GM18858 (cell line): ENCODE data around the gene HPCAL1.

Experiments
- ATAC-seq: cut with Tn5 transposase; IDR thresholded peaks from one replicate; pipeline ENCODE4 v1.9.1; 2021; ENCODE audit not compliant: unreplicated experiment

The HPCAL1 gene

DNA sequence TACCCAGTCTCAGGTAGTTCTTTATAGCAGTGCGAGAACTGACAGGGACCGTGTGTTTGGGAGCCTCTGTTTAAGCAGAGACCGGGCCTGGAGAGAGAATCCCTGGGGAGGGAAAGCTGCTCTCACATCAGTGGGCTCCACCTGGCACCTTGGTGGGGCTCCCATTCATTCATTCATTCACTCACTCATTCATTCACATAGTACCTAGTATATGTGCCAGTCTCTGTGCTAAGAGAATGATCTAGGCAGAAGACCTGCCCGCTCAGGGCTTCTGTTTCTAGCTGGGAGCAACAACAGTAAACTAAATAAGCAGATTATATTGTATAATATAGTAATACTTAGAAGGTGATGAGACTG is 17.8 kb downstream of the HPCAL1 start:
- ATAC-seq = no peak

DNA sequence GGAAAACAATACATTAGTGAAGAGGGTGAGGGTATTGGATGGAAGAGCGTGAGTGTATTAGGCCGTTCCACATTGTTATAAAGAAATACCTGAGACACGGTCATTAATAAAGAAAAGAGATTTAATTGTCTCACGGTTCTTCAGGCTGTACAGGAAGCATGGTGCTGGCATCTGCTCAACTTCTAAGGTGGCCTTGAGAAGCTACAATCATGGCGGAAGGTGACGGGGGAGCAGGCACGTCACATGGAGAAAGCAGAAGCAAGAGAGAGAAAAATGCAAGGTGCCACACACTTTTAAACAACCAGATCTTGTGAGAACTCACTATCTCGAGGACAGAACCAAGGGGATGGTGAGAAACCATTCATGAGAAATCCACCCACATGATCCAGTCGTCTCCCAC is 18.2 kb downstream of the HPCAL1 start:
- ATAC-seq = no peak

- no peak for ATAC-seq
These were observed 18.9 kb downstream of the HPCAL1 start for GRCh38 chr2:10321622-10322021.

DNA sequence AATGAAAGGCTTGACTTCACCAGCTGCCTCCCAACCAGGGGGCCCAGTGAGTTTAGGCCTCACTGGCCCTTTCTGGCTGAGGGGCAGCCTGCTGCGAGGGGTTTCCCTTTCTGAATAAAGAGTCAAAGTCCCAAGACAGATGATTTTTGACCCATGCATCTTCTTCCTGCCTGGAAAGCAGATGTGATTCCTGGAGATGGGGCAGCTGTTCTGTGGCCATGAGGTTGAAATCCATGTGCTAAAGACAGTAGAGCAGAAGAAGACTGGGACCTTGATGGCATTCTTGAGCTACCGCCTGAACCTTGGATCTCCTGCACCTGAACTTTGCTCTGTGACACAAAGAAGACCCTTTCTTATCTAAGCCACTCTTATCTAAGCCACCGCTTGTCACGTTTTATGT is 19.8 kb downstream of the HPCAL1 start:
- ATAC-seq = no peak

DNA sequence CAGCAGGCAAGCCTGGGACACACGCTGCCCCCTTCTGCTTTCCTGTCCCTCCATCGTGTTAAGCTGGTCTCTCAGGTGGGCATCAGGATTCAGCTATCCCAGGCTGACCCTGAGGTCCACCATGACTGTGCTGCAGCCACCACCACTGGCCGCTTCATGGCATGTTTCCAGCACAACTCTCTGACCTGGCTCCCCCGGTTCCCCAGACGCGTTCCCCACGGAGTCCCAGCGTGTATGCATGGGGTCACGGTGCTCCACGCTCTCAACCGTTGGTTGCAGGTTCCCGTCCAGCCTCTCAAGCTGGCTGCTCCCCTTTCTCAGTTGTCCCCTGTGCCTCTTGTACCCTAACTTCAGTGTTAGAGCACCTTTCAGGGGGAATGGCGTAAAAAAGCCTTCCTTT is 20.3 kb downstream of the HPCAL1 start:
- no peak for ATAC-seq

GRCh38 chr2:10323535-10323934 is 20.8 kb downstream of the HPCAL1 start:
- ATAC-seq = no peak

GRCh38 chr2:10324095-10324832 is 21.6 kb downstream of the HPCAL1 start:
- ATAC-seq = no peak

- no peak for ATAC-seq
These were observed 22.8 kb downstream of the HPCAL1 start for GRCh38 chr2:10325278-10326145.

DNA sequence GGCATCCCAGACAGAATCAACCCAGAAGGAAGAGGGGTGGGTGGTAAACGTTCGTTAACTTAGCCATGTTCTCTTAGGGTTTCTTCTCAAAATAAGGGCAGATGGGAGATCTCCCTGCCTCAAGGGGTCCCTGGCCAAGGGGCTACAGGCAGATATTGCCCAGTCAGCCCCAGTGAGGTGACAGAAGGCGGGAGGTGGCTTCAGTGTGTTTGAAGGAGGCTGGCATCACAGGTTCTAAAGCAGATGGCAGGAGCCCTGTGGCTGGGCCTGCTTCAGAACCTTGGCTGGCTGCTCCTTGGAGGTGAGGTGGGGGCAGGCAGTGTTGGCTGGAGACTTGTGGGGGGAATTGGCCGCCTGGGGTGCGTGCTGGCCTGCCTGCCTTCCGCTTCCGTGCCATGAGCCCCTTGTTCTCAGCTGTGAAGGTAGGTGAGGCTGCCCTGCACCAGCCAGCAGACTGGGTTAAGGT is 23.5 kb downstream of the HPCAL1 start:
- no peak for ATAC-seq

GRCh38 chr2:10326707-10327594 is 24.2 kb downstream of the HPCAL1 start:
- ATAC-seq = no peak

GRCh38 chr2:10327896-10328669 is 25.4 kb downstream of the HPCAL1 start:
- ATAC-seq = no peak

DNA sequence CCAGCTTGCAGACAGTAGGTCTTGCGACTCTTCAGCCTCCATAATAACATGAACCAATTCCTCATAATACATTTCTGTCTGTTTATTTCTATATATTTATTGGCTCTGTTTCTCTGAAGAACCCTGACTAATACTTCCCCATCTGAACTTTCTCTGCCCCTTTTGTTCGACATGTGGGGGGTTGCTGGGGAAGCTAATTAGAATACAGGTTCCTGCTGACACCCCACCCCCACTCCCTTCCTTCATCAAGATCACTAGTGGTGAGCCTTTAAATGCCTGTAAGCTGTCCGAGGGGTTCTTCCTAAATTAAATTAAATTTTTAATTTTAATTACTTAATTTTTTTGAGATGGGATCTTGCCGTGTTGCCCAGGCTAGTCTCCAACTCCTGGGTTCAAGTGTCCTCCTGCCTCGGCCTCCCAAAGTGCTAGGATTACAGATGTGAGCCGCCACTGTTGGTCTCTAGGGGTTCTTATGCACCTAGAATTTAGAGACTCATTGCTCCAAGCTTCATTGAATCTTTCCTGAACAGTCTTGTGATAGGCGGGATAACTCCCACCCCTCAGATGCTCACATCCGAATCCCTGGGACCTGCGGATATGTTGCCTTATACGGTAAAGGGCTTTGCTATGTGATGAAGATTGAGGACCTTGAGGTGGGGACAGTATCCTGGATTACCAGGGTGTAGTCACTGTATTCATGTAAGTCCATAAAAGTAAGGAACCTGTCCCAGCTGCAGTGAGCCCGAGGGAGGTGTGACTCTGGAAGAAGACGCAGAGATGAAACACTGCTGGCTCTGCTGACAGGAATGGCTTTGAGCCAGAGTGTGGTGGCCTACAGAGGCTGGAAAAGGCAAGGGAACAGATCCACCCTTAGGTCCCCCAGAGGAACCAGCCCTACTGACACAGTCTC is 26.2 kb downstream of the HPCAL1 start:
- no peak for ATAC-seq

- no peak for ATAC-seq
These were observed 26.8 kb downstream of the HPCAL1 start for GRCh38 chr2:10329580-10329879.

DNA sequence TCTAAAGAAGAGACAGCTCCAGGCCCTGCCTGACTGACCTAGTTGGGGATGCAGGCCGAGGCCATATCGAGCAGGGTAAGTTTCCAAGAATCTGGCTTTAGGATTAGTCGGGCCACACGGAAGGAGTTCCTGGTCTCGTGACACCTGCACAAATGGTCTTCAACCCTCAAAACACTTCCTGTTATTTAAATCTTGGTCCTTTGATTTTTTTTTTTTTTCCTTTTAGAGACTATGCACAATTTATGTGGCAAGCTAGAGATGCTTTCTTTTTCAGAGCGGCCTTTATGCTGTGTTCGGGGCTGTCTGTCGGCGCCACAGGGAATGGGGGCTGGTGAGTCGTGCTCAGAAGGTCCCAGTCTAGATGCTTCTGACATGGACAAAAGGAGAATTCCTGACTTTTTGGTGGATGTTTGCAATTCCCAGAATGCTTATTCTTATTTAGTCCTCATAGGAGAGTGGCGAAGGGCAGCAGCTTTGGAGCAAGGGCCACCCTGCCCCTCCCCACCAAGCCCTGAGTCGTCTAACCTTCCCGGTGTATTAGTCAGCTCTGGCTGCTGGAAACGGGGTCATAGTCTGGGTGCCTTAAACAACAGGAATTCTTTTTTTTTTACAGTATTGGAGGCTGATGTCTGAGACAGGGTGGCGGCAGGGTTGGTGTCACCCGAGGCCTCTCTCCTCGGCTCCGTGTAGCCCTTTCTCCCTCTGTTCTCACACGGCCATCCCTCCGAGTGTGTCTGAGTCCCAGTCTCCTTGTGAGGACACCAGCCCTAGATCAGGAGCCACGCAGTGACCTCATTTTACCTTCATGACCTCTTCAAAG is 27.4 kb downstream of the HPCAL1 start:
- ATAC-seq = no peak

DNA sequence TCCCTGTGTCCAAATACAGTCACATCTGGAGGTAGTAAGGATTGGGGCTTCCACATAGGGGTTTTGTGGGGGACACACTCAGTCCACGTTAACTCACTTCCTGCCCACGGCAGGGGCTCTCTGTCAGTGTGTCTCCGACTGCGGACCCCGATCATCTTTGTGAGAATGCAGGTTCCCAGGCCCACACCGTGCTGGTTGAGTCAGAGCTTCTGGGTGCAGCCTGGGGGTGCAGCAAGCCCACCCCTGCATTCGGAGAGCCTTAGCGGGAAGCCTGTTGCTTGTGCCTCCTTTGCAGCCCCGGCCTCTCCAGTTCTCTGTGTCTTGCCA is 28.0 kb downstream of the HPCAL1 start:
- no peak for ATAC-seq

- peak; percentile 55 for ATAC-seq
These were observed 28.5 kb downstream of the HPCAL1 start for GRCh38 chr2:10331027-10331701.

GRCh38 chr2:10331702-10332401 is 29.1 kb downstream of the HPCAL1 start:
- peak; percentile 77 for ATAC-seq
